Calu3 (cell line): ENCODE data around the gene EXD3. TPM values are rescaled to one million over a fixed set of nuclear protein-coding genes. Genes with fewer than 3 reads are reported as not detected.
"Not testable (repeated sequence)": the region's sequence is repeated elsewhere in the genome, so short reads cannot be mapped to it uniquely, and the experiment has no call there.

Experiments used
- BruUV-seq: library from RNA; stranded (reverse); fragments of 400-500 nt; replicated peaks from 2 replicates; lab custom pipeline; 2021; lab: Mats Ljungman, UMichigan
- CTCF ChIA-PET: fragments of 300-600 bp; sonication (Branson Sonifier 250); formaldehyde crosslinking; loops from one replicate; lab custom pipeline; 2022; ENCODE audit warnings: antibody characterized with exemption; lab: Charles Lee
- DNase-seq: peaks from one replicate; pipeline ENCODE4 v3.0.0; 2022
- H3K27ac Mint-ChIP-seq: one replicate; pipeline ENCODE4 v1.8.0; 2022; ENCODE audit warnings: mixed read lengths; ENCODE audit not compliant: unreplicated experiment
- H3K27me3 Mint-ChIP-seq: one replicate; pipeline ENCODE4 v1.8.0; 2022; ENCODE audit warnings: mixed read lengths; ENCODE audit not compliant: unreplicated experiment
- H3K36me3 Mint-ChIP-seq: one replicate; pipeline ENCODE4 v1.8.0; 2022; ENCODE audit warnings: mild to moderate bottlenecking, moderate library complexity, mixed read lengths; ENCODE audit not compliant: insufficient read depth, unreplicated experiment
- H3K4me1 Mint-ChIP-seq: one replicate; pipeline ENCODE4 v1.8.0; 2022; ENCODE audit warnings: mild to moderate bottlenecking, low read depth, mixed read lengths; ENCODE audit not compliant: unreplicated experiment
- H3K4me3 Mint-ChIP-seq: one replicate; pipeline ENCODE4 v1.8.0; 2022; ENCODE audit warnings: mild to moderate bottlenecking, low read depth, moderate library complexity, mixed read lengths; ENCODE audit not compliant: unreplicated experiment
- H3K9me3 Mint-ChIP-seq: one replicate; pipeline ENCODE4 v1.8.0; 2022; ENCODE audit warnings: low read depth, mixed read lengths; ENCODE audit not compliant: unreplicated experiment
- CTCF ChIP-seq: fragments of 200-600 bp; IDR thresholded peaks from one replicate; pipeline ENCODE4 v1.8.0; 2022; ENCODE audit warnings: antibody characterized with exemption; ENCODE audit not compliant: unreplicated experiment
- intact Hi-C: fragments of 100-400 bp; cut with micrococcal nuclease; formaldehyde crosslinking; loops from one replicate; pipeline ENCODE4 v1.10.0; 2022; ENCODE audit not compliant: unreplicated experiment
- total RNA-seq: library from RNA; stranded (reverse); gene quantifications from 2 replicates; pipeline ENCODE4 v1.2.3, GENCODE V29; 2022

The EXD3 gene
- total RNA-seq, 1 experiment from 2014 or later = 13.2 TPM

GRCh38 chr9:137381501-137382443, 41.2 kb downstream of the EXD3 start:
- no peak for TF ChIP-seq CTCF
- Mint-ChIP-seq H3K27me3 (no peaks in the 10 kb centered on the region), H3K4me1 (no peaks in the 10 kb centered on the region), H3K36me3 (peaks cover 18% of the 10 kb centered on the region), H3K9me3 (no peaks in the 10 kb centered on the region), H3K4me3 (no peak overlapping the region), H3K27ac (no peak overlapping the region)
- no peak for DNase-seq
- BruUV-seq = no TSS peak
- CTCF ChIA-PET = no interaction called here
- intact Hi-C loops = no loop called here

- no peaks in the 10 kb centered on the region for H3K9me3 Mint-ChIP-seq
- no peaks in the 10 kb centered on the region for H3K4me1 Mint-ChIP-seq
- BruUV-seq = no TSS peak
- intact Hi-C loops = no loop called here
- no peaks in the 10 kb centered on the region for H3K27me3 Mint-ChIP-seq
- H3K27ac Mint-ChIP-seq = no peak overlapping the region
- CTCF ChIA-PET = no interaction called here
- no peak for TF ChIP-seq CTCF
- no peak for DNase-seq
- H3K36me3 Mint-ChIP-seq = peaks cover 18% of the 10 kb centered on the region
- H3K4me3 Mint-ChIP-seq = no peak overlapping the region
Measured at GRCh38 chr9:137380606-137381005, 42.4 kb downstream of the EXD3 start.

GRCh38 chr9:137380171-137380570, 42.8 kb downstream of the EXD3 start:
- H3K27ac Mint-ChIP-seq = no peak overlapping the region
- H3K27me3 Mint-ChIP-seq = no peaks in the 10 kb centered on the region
- intact Hi-C loops = no loop called here
- no peak overlapping the region for H3K4me3 Mint-ChIP-seq
- no peak for TF ChIP-seq CTCF
- H3K4me1 Mint-ChIP-seq = no peaks in the 10 kb centered on the region
- peaks cover 18% of the 10 kb centered on the region for H3K36me3 Mint-ChIP-seq
- CTCF ChIA-PET = no interaction called here
- no TSS peak for BruUV-seq
- no peak for DNase-seq
- H3K9me3 Mint-ChIP-seq = no peaks in the 10 kb centered on the region

- no peak overlapping the region for H3K4me3 Mint-ChIP-seq
- no TSS peak for BruUV-seq
- H3K36me3 Mint-ChIP-seq = peaks cover 18% of the 10 kb centered on the region
- no peak for DNase-seq
- no peak for TF ChIP-seq CTCF
- no peak overlapping the region for H3K27ac Mint-ChIP-seq
- intact Hi-C loops = no loop called here
- CTCF ChIA-PET = no interaction called here
- no peaks in the 10 kb centered on the region for H3K27me3 Mint-ChIP-seq
- H3K4me1 Mint-ChIP-seq = no peaks in the 10 kb centered on the region
- no peaks in the 10 kb centered on the region for H3K9me3 Mint-ChIP-seq
Measured at GRCh38 chr9:137379761-137380161, 43.2 kb downstream of the EXD3 start.

GRCh38 chr9:137378688-137379410, 44.1 kb downstream of the EXD3 start:
- CTCF ChIA-PET, H3K4me3 Mint-ChIP-seq, DNase-seq: not testable (repeated sequence)

More at GRCh38 chr9:137378688-137379410, 44.1 kb downstream of the EXD3 start:
- H3K4me1 Mint-ChIP-seq, intact Hi-C loops, H3K27ac Mint-ChIP-seq, H3K27me3 Mint-ChIP-seq, H3K9me3 Mint-ChIP-seq, BruUV-seq: not testable (repeated sequence)
- H3K36me3 Mint-ChIP-seq = peaks cover 14% of the 10 kb centered on the region
